ENCODE measurements around the gene ANKK1. TPM values are rescaled to one million over a fixed set of nuclear protein-coding genes. Genes with fewer than 3 reads are reported as not detected.

Gene ANKK1
- total and polyA plus RNA-seq, 8 donors: 0.12 to 2.1 (median 0.22) TPM; not detected in 1

GRCh38 chr11:113446112-113446511 lies 58.5 kb downstream of the ANKK1 start:
- intact Hi-C loops (cut with DNase I): no loop called here
- FAIRE-seq (no peak), ATAC-seq (no peak), DNase-seq (no peak)
- Histone ChIP-seq H3K36me3 (no peaks in the 10 kb centered on the region), H3K4me3 (no peak overlapping the region), H3K4me1 (no peaks in the 10 kb centered on the region), H3K27me3 (peaks cover 0 to 6% (median 0%) of the 10 kb centered on the region in 4 donors), H3K27ac (no peak overlapping the region), H3K9me3 (no peaks in the 10 kb centered on the region)
- TF ChIP-seq, protein P1, sequence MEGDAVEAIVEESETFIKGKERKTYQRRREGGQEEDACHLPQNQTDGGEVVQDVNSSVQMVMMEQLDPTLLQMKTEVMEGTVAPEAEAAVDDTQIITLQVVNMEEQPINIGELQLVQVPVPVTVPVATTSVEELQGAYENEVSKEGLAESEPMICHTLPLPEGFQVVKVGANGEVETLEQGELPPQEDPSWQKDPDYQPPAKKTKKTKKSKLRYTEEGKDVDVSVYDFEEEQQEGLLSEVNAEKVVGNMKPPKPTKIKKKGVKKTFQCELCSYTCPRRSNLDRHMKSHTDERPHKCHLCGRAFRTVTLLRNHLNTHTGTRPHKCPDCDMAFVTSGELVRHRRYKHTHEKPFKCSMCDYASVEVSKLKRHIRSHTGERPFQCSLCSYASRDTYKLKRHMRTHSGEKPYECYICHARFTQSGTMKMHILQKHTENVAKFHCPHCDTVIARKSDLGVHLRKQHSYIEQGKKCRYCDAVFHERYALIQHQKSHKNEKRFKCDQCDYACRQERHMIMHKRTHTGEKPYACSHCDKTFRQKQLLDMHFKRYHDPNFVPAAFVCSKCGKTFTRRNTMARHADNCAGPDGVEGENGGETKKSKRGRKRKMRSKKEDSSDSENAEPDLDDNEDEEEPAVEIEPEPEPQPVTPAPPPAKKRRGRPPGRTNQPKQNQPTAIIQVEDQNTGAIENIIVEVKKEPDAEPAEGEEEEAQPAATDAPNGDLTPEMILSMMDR (IDR thresholded peaks at IDR 0.05): no peak
- WGBS, 2 donors: 46 to 57% methylated on average over 6 of the region's 6 CpGs

DNA sequence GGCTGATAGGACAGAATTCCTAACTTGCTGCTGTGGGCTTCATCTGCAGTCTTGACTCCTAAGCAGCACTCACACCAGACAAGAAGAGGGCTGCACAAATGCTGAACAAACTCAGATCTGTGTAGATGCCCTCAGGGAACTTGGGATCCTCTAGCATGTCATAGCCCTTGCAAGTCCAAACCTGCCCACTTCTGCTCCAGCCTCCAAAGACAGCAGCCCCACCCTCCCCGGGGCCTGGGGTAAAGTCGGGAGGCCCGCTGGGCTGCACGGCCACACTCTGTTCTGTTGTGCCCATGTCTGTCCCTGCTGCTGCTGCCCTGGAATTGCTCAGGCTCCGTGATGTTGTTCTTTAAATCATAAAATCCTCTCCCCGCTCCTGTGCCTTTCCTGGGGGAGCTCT lies 59.4 kb downstream of the ANKK1 start:
- no peak for FAIRE-seq
- no peak for DNase-seq

GRCh38 chr11:113447621-113448315 lies 60.2 kb downstream of the ANKK1 start:
- Histone ChIP-seq H3K4me1 (no peaks in the 10 kb centered on the region), H3K27me3 (peaks cover 0 to 6% (median 0%) of the 10 kb centered on the region in 4 donors), H3K36me3 (no peaks in the 10 kb centered on the region), H3K4me3 (no peak overlapping the region), H3K27ac (no peak overlapping the region), H3K9me3 (no peaks in the 10 kb centered on the region)
- no peak for DNase-seq
- ATAC-seq: no peak
- no peak for FAIRE-seq
- intact Hi-C loops (cut with DNase I): no loop called here
- 71% methylated on average over 8 of the region's 8 CpGs for WGBS, 2 donors
- TF ChIP-seq, protein P1 (IDR thresholded peaks at IDR 0.05): no peak

More for the DNA sequence above, 59.4 kb downstream of the ANKK1 start:
- H3K36me3 ChIP-seq: no peaks in the 10 kb centered on the region
- intact Hi-C loops (cut with DNase I): no loop called here
- H3K9me3 ChIP-seq: no peaks in the 10 kb centered on the region
- H3K27ac ChIP-seq: no peak overlapping the region
- H3K4me1 ChIP-seq: no peaks in the 10 kb centered on the region
- ATAC-seq: no peak
- TF ChIP-seq, protein P1 (IDR thresholded peaks at IDR 0.05): no peak
- H3K4me3 ChIP-seq: no peak overlapping the region
- 63 to 65% methylated on average over 6 of the region's 6 CpGs for WGBS, 2 donors
- H3K27me3 ChIP-seq: peaks cover 0 to 6% (median 0%) of the 10 kb centered on the region in 4 donors

GRCh38 chr11:113448316-113448677 lies 60.7 kb downstream of the ANKK1 start:
- Histone ChIP-seq H3K36me3 (no peaks in the 10 kb centered on the region), H3K27me3 (peaks cover 0 to 5% (median 0%) of the 10 kb centered on the region in 4 donors), H3K9me3 (no peaks in the 10 kb centered on the region), H3K27ac (no peak overlapping the region), H3K4me3 (no peak overlapping the region), H3K4me1 (no peaks in the 10 kb centered on the region)
- no peak for DNase-seq
- TF ChIP-seq, protein P1 (IDR thresholded peaks at IDR 0.05): no peak
- WGBS, 2 donors: 64 to 68% methylated on average over 5 of the region's 5 CpGs
- ATAC-seq: no peak
- no peak for FAIRE-seq
- intact Hi-C loops (cut with DNase I): no loop called here

- Histone ChIP-seq H3K27me3 (peaks cover 0 to 3% (median 0%) of the 10 kb centered on the region in 4 donors), H3K36me3 (no peaks in the 10 kb centered on the region), H3K27ac (no peak overlapping the region), H3K9me3 (no peaks in the 10 kb centered on the region), H3K4me1 (no peaks in the 10 kb centered on the region), H3K4me3 (no peak overlapping the region)
- DNase-seq (no peak), FAIRE-seq (no peak), ATAC-seq (no peak)
- 68 to 70% methylated on average over 6 of the region's 6 CpGs for WGBS, 2 donors
- TF ChIP-seq, protein P1 (IDR thresholded peaks at IDR 0.05): no peak
- intact Hi-C loops (cut with DNase I): no loop called here
Observed at GRCh38 chr11:113449743-113450142, 62.2 kb downstream of the ANKK1 start.

Measured in pancreas (tissue), 10 donors.